Neural cell (in vitro differentiated cells): ENCODE measurements around the gene EFNA4. TPM values are rescaled to one million over a fixed set of nuclear protein-coding genes. Genes with fewer than 3 reads are reported as not detected.

ENCODE experiments used
- H2AFZ ChIP-seq: fragments of 200-600, 300-800 bp; sonication (generic), shearing (Covaris generic); 2 replicates; pipeline ENCODE4 v1.6.0; 2014; ENCODE audit warnings: low read depth, mild to moderate bottlenecking, antibody characterized with exemption, low read length, moderate library complexity
- H3F3A ChIP-seq: fragments of 200-600 bp; shearing (Covaris generic); 2 replicates; pipeline ENCODE4 v1.6.1; 2016; ENCODE audit warnings: mild to moderate bottlenecking, moderate library complexity, mixed read lengths, antibody characterized with exemption, low read length; ENCODE audit not compliant: insufficient read depth, poor library complexity, severe bottlenecking
- H3K27ac ChIP-seq: fragments of 200-600, 300-800 bp; sonication (generic), shearing (Covaris generic); 2 replicates; pipeline ENCODE4 v1.5.1; 2014; ENCODE audit warnings: mild to moderate bottlenecking, low read length, moderate library complexity
- H3K27me3 ChIP-seq: fragments of 300-800, 200-600 bp; sonication (generic), shearing (Covaris generic); 2 replicates; pipeline ENCODE4 v1.6.0; 2014; ENCODE audit warnings: mild to moderate bottlenecking, low read depth, low read length, moderate library complexity; ENCODE audit not compliant: insufficient read depth
- H3K36me3 ChIP-seq: fragments of 300-800, 200-600 bp; sonication (generic), shearing (Covaris generic); 2 replicates; pipeline ENCODE4 v1.5.1; 2014; ENCODE audit warnings: mild to moderate bottlenecking, antibody characterized with exemption, low read length, moderate library complexity; ENCODE audit not compliant: insufficient read depth
- H3K4me2 ChIP-seq: fragments of 300-800, 200-600 bp; sonication (generic), shearing (Covaris generic); 2 replicates; pipeline ENCODE4 v1.6.0; 2014; ENCODE audit warnings: mild to moderate bottlenecking, low read length
- H3K4me3 ChIP-seq: fragments of 300-800, 200-600 bp; sonication (generic), shearing (Covaris generic); 2 replicates; pipeline ENCODE4 v1.5.1; 2014; ENCODE audit warnings: mild to moderate bottlenecking, low read length, moderate library complexity
- H3K79me2 ChIP-seq: fragments of 200-600 bp; shearing (Covaris generic); replicated peaks from 2 replicates; pipeline ENCODE4 v1.6.0; 2014; ENCODE audit warnings: mild to moderate bottlenecking, low read length, moderate library complexity; ENCODE audit not compliant: insufficient read depth
- H3K9ac ChIP-seq: fragments of 300-800, 200-600 bp; sonication (generic), shearing (Covaris generic); 2 replicates; pipeline ENCODE4 v1.6.1; 2016; ENCODE audit warnings: mild to moderate bottlenecking, low read length, mixed read lengths
- H3K9me2 ChIP-seq: fragments of 200-600 bp; shearing (Covaris generic); 2 replicates; pipeline ENCODE4 v1.6.1; 2016; ENCODE audit warnings: mild to moderate bottlenecking, low read length, mixed read lengths; ENCODE audit not compliant: insufficient read depth
- H3K9me3 ChIP-seq: fragments of 200-600, 300-800 bp; sonication (generic), shearing (Covaris generic); 2 replicates; pipeline ENCODE4 v1.6.1; 2016; ENCODE audit warnings: mild to moderate bottlenecking, mixed run types, low read length, moderate library complexity, mixed read lengths
- H4K20me1 ChIP-seq: fragments of 200-600 bp; shearing (Covaris generic); 2 replicates; pipeline ENCODE4 v1.6.1; 2016; ENCODE audit warnings: mild to moderate bottlenecking, mixed run types; ENCODE audit not compliant: insufficient read depth
- CTCF ChIP-seq: fragments of 450-650 bp; IDR thresholded peaks from 2 replicates; pipeline ENCODE4 v1.5.1; 2014; ENCODE audit warnings: antibody characterized with exemption, mild to moderate bottlenecking, moderate library complexity; ENCODE audit not compliant: poor library complexity, severe bottlenecking
- EP300 ChIP-seq: fragments of 450-650 bp; conservative IDR thresholded peaks from 2 replicates; pipeline ENCODE4 v1.6.1; 2014; ENCODE audit warnings: antibody characterized with exemption, mild to moderate bottlenecking, moderate library complexity; ENCODE audit not compliant: poor library complexity, severe bottlenecking
- EZH2 ChIP-seq: fragments of 200-600, 300-800 bp; shearing (Covaris generic), sonication (generic); IDR thresholded peaks from 2 replicates; pipeline ENCODE4 v1.6.1; 2014; ENCODE audit warnings: antibody characterized with exemption, low read length, borderline replicate concordance, mild to moderate bottlenecking; ENCODE audit not compliant: insufficient read depth, poor library complexity, severe bottlenecking
- MXI1 ChIP-seq: fragments of 450-650 bp; conservative IDR thresholded peaks from 2 replicates; pipeline ENCODE4 v1.6.1; 2014; ENCODE audit warnings: antibody characterized with exemption, mild to moderate bottlenecking; ENCODE audit not compliant: poor library complexity, severe bottlenecking
- POLR2AphosphoS5 ChIP-seq: IDR thresholded peaks from 2 replicates; pipeline ENCODE4 v1.6.1; 2012
- RAD21 ChIP-seq: fragments of 450-650 bp; conservative IDR thresholded peaks from 2 replicates; pipeline ENCODE4 v1.6.1; 2014; ENCODE audit warnings: antibody characterized with exemption, mild to moderate bottlenecking, moderate library complexity
- REST ChIP-seq: IDR thresholded peaks from 2 replicates; pipeline ENCODE4 v1.6.1; 2012; ENCODE audit warnings: borderline replicate concordance
- SMC3 ChIP-seq: fragments of 450-650 bp; conservative IDR thresholded peaks from 2 replicates; pipeline ENCODE4 v1.6.1; 2014; ENCODE audit warnings: antibody characterized with exemption, mild to moderate bottlenecking, moderate library complexity; ENCODE audit not compliant: poor library complexity
- TAF1 ChIP-seq: IDR thresholded peaks from 2 replicates; pipeline ENCODE4 v1.6.1; 2012; ENCODE audit warnings: low read depth
- polyA plus RNA-seq: library from polyadenylated mRNA; depleted of rRNA; stranded (reverse); fragments of >200 nt; gene quantifications from 2 replicates; pipeline ENCODE4 v1.2.3, GENCODE V29; 2014

EFNA4 gene
- polyA plus RNA-seq, 1 donor from 2014 or later, result 1.2 TPM

- no peaks in the 10 kb centered on the region for H3F3A ChIP-seq
- no peak overlapping the region for H3K27ac ChIP-seq
- H2AFZ ChIP-seq, result no peak overlapping the region
- no peaks in the 10 kb centered on the region for H3K36me3 ChIP-seq
- no peaks in the 10 kb centered on the region for H3K9me3 ChIP-seq
- H3K27me3 ChIP-seq, result no peaks in the 10 kb centered on the region
- H3K4me2 ChIP-seq, result no peak overlapping the region
- no peaks in the 10 kb centered on the region for H4K20me1 ChIP-seq
- no peak overlapping the region for H3K4me3 ChIP-seq
- H3K79me2 ChIP-seq, result no peaks in the 10 kb centered on the region
- no peaks in the 10 kb centered on the region for H3K9me2 ChIP-seq
- H3K9ac ChIP-seq, result no peak overlapping the region
- TF ChIP-seq SMC3 (no peak), POLR2AphosphoS5 (no peak), MXI1 (no peak), REST (no peak), RAD21 (no peak), TAF1 (no peak), CTCF (no peak)
Observed at GRCh38 chr1:155110826-155111225, 47.3 kb downstream of the EFNA4 start.

- no peak overlapping the region for H3K4me3 ChIP-seq
- TF ChIP-seq RAD21 (no peak), TAF1 (no peak), EP300 (no peak), EZH2 (no peak), CTCF (no peak), REST (no peak), MXI1 (no peak), SMC3 (no peak), POLR2AphosphoS5 (no peak)
- no peaks in the 10 kb centered on the region for H3F3A ChIP-seq
- no peak overlapping the region for H3K9ac ChIP-seq
- no peaks in the 10 kb centered on the region for H3K79me2 ChIP-seq
- H2AFZ ChIP-seq, result no peak overlapping the region
- H3K27me3 ChIP-seq, result no peaks in the 10 kb centered on the region
- H3K4me2 ChIP-seq, result no peak overlapping the region
- no peaks in the 10 kb centered on the region for H4K20me1 ChIP-seq
- H3K27ac ChIP-seq, result no peak overlapping the region
- no peaks in the 10 kb centered on the region for H3K9me2 ChIP-seq
- no peaks in the 10 kb centered on the region for H3K36me3 ChIP-seq
- no peaks in the 10 kb centered on the region for H3K9me3 ChIP-seq
Observed at GRCh38 chr1:155113450-155113980, 50.0 kb downstream of the EFNA4 start.
